DND-41 (cell line): ENCODE data around the gene RPS19.

Source experiments
- ATAC-seq: fragments of 200-7000 bp; cut with Tn5 transposase; 3 replicates; pipeline ENCODE4 v1.9.1; 2021; ENCODE audit warnings: low read depth; ENCODE audit not compliant: insufficient read depth
- DNase-seq: peaks from one replicate; pipeline ENCODE4 v3.0.0-alpha.2; 2020
- H2AFZ ChIP-seq: 2 replicates; pipeline ENCODE4 v1.6.0; 2012; ENCODE audit warnings: low read depth, low read length
- H3K27ac ChIP-seq: 2 replicates; pipeline ENCODE4 v1.5.1; 2012; ENCODE audit warnings: low read length, inconsistent platforms
- H3K27me3 ChIP-seq: fragments of 200-600 bp; sonication (generic); 2 replicates; pipeline ENCODE4 v1.6.0; 2012; ENCODE audit warnings: low read length, mild to moderate bottlenecking, inconsistent platforms; ENCODE audit not compliant: insufficient read depth, poor library complexity
- H3K36me3 ChIP-seq: 2 replicates; pipeline ENCODE4 v1.5.1; 2012; ENCODE audit warnings: low read length, inconsistent platforms; ENCODE audit not compliant: insufficient read depth
- H3K4me1 ChIP-seq: 2 replicates; pipeline ENCODE4 v1.5.1; 2012; ENCODE audit warnings: mild to moderate bottlenecking, low read length; ENCODE audit not compliant: insufficient read depth
- H3K4me2 ChIP-seq: 2 replicates; pipeline ENCODE4 v1.6.0; 2012; ENCODE audit warnings: mild to moderate bottlenecking, moderate library complexity, low read length, inconsistent platforms; ENCODE audit not compliant: insufficient read depth
- H3K4me3 ChIP-seq, 2 experiments: fragments of 200-600 bp in 1 of 2; shearing (Covaris generic) in 1 of 2; 2 replicates each; pipeline ENCODE4 v1.5.1; 2012 to 2016; ENCODE audit warnings: inconsistent platforms in 2 of 2, low read length in 2 of 2, mild to moderate bottlenecking in 2 of 2, low read depth in 1 of 2, moderate library complexity in 1 of 2
- H3K79me2 ChIP-seq: 2 replicates; pipeline ENCODE4 v1.6.0; 2012; ENCODE audit warnings: low read length, inconsistent platforms; ENCODE audit not compliant: insufficient read depth
- H3K9ac ChIP-seq: 2 replicates; pipeline ENCODE4 v1.6.0; 2012; ENCODE audit warnings: low read depth, mild to moderate bottlenecking, inconsistent platforms, low read length, moderate library complexity
- H3K9me3 ChIP-seq: 2 replicates; pipeline ENCODE4 v1.5.1; 2012; ENCODE audit warnings: low read length, moderate library complexity, mild to moderate bottlenecking, inconsistent platforms; ENCODE audit not compliant: insufficient read depth, severe bottlenecking
- H4K20me1 ChIP-seq: 2 replicates; pipeline ENCODE4 v1.6.0; 2012; ENCODE audit warnings: low read length; ENCODE audit not compliant: insufficient read depth
- EZH2 ChIP-seq: IDR thresholded peaks from 3 replicates; pipeline ENCODE4 v1.6.1; 2012; ENCODE audit warnings: borderline replicate concordance, low read depth, mild to moderate bottlenecking, moderate library complexity, low read length, inconsistent platforms; ENCODE audit not compliant: severe bottlenecking
- TF ChIP-seq, protein P1 (sequence below): IDR thresholded peaks from 2 replicates; pipeline ENCODE4 v1.5.1; 2012; ENCODE audit warnings: borderline replicate concordance, low read length, moderate library complexity, mild to moderate bottlenecking; ENCODE audit not compliant: poor library complexity, severe bottlenecking; ENCODE audit errors: extremely low read depth

RPS19 gene

GRCh38 chr19:41888926-41889325 is 28.9 kb downstream of the RPS19 start:
- Histone ChIP-seq H3K79me2 (peaks cover 88% of the 10 kb centered on the region), H3K4me1 (peaks cover 64% of the 10 kb centered on the region), H3K9me3 (no peaks in the 10 kb centered on the region), H3K9ac (no peak overlapping the region; the same call in 1 of the 2 replicates), H3K4me3 (no peak overlapping the region), H4K20me1 (peaks cover 64% of the 10 kb centered on the region), H2AFZ (no peak overlapping the region), H3K36me3 (peaks cover 79% of the 10 kb centered on the region), H3K27ac (peak overlapping the region; percentile 87), H3K4me2 (no peak overlapping the region), H3K27me3 (no peaks in the 10 kb centered on the region)
- TF ChIP-seq, protein P1, sequence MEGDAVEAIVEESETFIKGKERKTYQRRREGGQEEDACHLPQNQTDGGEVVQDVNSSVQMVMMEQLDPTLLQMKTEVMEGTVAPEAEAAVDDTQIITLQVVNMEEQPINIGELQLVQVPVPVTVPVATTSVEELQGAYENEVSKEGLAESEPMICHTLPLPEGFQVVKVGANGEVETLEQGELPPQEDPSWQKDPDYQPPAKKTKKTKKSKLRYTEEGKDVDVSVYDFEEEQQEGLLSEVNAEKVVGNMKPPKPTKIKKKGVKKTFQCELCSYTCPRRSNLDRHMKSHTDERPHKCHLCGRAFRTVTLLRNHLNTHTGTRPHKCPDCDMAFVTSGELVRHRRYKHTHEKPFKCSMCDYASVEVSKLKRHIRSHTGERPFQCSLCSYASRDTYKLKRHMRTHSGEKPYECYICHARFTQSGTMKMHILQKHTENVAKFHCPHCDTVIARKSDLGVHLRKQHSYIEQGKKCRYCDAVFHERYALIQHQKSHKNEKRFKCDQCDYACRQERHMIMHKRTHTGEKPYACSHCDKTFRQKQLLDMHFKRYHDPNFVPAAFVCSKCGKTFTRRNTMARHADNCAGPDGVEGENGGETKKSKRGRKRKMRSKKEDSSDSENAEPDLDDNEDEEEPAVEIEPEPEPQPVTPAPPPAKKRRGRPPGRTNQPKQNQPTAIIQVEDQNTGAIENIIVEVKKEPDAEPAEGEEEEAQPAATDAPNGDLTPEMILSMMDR: peak; percentile 24
- TF ChIP-seq EZH2: no peak
- DNase-seq: no peak
- no peak for ATAC-seq

GRCh38 chr19:41889896-41890295 is 29.8 kb downstream of the RPS19 start:
- DNase-seq (no peak), ATAC-seq (no peak)
- Histone ChIP-seq H3K36me3 (peaks cover 79% of the 10 kb centered on the region), H3K4me1 (peaks cover 57% of the 10 kb centered on the region), H3K9ac (no peak overlapping the region), H3K4me2 (no peak overlapping the region), H3K27ac (peak overlapping the region; percentile 87), H4K20me1 (peaks cover 63% of the 10 kb centered on the region), H3K79me2 (peaks cover 81% of the 10 kb centered on the region), H2AFZ (no peak overlapping the region), H3K27me3 (no peaks in the 10 kb centered on the region), H3K9me3 (no peaks in the 10 kb centered on the region), H3K4me3 (no peak overlapping the region)
- TF ChIP-seq, protein P1: no peak
- TF ChIP-seq EZH2: no peak

- Histone ChIP-seq H3K4me2 (no peak overlapping the region), H4K20me1 (peaks cover 66% of the 10 kb centered on the region), H3K4me1 (peaks cover 47% of the 10 kb centered on the region), H2AFZ (no peak overlapping the region), H3K9me3 (no peaks in the 10 kb centered on the region), H3K27me3 (no peaks in the 10 kb centered on the region), H3K79me2 (peaks cover 81% of the 10 kb centered on the region), H3K9ac (no peak overlapping the region), H3K27ac (0 out of 2 replicates have a peak overlapping the region, but pooled peaks have one; percentile 6), H3K36me3 (peaks cover 83% of the 10 kb centered on the region), H3K4me3 (no peak overlapping the region)
- DNase-seq (no peak), ATAC-seq (no peak)
- no peak for TF ChIP-seq EZH2
- TF ChIP-seq, protein P1: no peak
These were observed 30.9 kb downstream of the RPS19 start for GRCh38 chr19:41890936-41891335.
